Keratinocyte (primary cell): Measurements from ENCODE around the gene CIT. TPM values are rescaled to one million over a fixed set of nuclear protein-coding genes. Genes with fewer than 3 reads are reported as not detected.

ENCODE experiments used
- DNase-seq: peaks from one replicate; pipeline ENCODE4 v3.0.0-alpha.2; 2011; ENCODE audit warnings: low read depth, missing footprints, low spot score
- FAIRE-seq: peaks from 2 replicates; lab custom pipeline; 2011; peaks lifted over from hg19 to GRCh38; lab: Jason Lieb, UNC
- H2AFZ ChIP-seq: 2 replicates; pipeline ENCODE4 v1.6.0; 2012; ENCODE audit warnings: low read length, control low read depth, inconsistent platforms; ENCODE audit not compliant: control insufficient read depth
- H3K27ac ChIP-seq: 2 replicates; pipeline ENCODE4 v1.5.1; 2011; ENCODE audit warnings: low read length; ENCODE audit not compliant: control insufficient read depth, insufficient read depth
- H3K27me3 ChIP-seq: 3 replicates; pipeline ENCODE4 v1.6.0; 2011; ENCODE audit warnings: low read length; ENCODE audit not compliant: control insufficient read depth, insufficient read depth; ENCODE audit errors: extremely low read depth
- H3K36me3 ChIP-seq, 2 experiments: 2 replicates in 1 of 2; 3 replicates in 1 of 2; pipeline ENCODE4 v1.5.1; 2011; ENCODE audit warnings: low read length in 2 of 2, mild to moderate bottlenecking in 1 of 2; ENCODE audit not compliant: control insufficient read depth in 2 of 2, insufficient read depth in 2 of 2; ENCODE audit errors: extremely low read depth in 1 of 2
- H3K4me1 ChIP-seq: 3 replicates; pipeline ENCODE4 v1.5.1; 2011; ENCODE audit warnings: low read length; ENCODE audit not compliant: control insufficient read depth, insufficient read depth; ENCODE audit errors: extremely low read depth
- H3K4me2 ChIP-seq: 3 replicates; pipeline ENCODE4 v1.6.0; 2011; ENCODE audit warnings: low read depth, low read length; ENCODE audit not compliant: control insufficient read depth, insufficient read depth; ENCODE audit errors: extremely low read depth
- H3K4me3 ChIP-seq, 3 experiments: fragments of 200-600 bp in 1 of 3; sonication (generic) in 1 of 3; 2 replicates in 2 of 3; 3 replicates in 1 of 3; pipeline ENCODE4 v1.5.1; 2011 to 2016; ENCODE audit warnings: low read length in 3 of 3, mild to moderate bottlenecking in 3 of 3, control low read depth in 2 of 3, inconsistent platforms in 1 of 3, low read depth in 1 of 3, mixed read lengths in 1 of 3, mixed run types in 1 of 3, moderate library complexity in 1 of 3; ENCODE audit not compliant: control insufficient read depth in 2 of 3, insufficient read depth in 2 of 3; ENCODE audit errors: extremely low read depth in 1 of 3
- H3K79me2 ChIP-seq: 2 replicates; pipeline ENCODE4 v1.6.0; 2012; ENCODE audit warnings: low read length; ENCODE audit not compliant: control insufficient read depth, insufficient read depth
- H3K9ac ChIP-seq: 3 replicates; pipeline ENCODE4 v1.6.0; 2011; ENCODE audit warnings: low read length; ENCODE audit not compliant: control insufficient read depth, insufficient read depth; ENCODE audit errors: extremely low read depth
- H3K9me1 ChIP-seq: 3 replicates; pipeline ENCODE4 v1.6.0; 2011; ENCODE audit warnings: low read length; ENCODE audit not compliant: control insufficient read depth, insufficient read depth; ENCODE audit errors: extremely low read depth
- H3K9me3 ChIP-seq: 2 replicates; pipeline ENCODE4 v1.5.1; 2012; ENCODE audit warnings: low read depth, low read length; ENCODE audit not compliant: control insufficient read depth
- H4K20me1 ChIP-seq: 3 replicates; pipeline ENCODE4 v1.6.0; 2011; ENCODE audit warnings: low read length; ENCODE audit not compliant: control insufficient read depth, insufficient read depth; ENCODE audit errors: extremely low read depth
- EZH2 ChIP-seq: IDR thresholded peaks from one replicate; pipeline ENCODE4 v1.6.1; 2012; ENCODE audit warnings: inconsistent platforms, mild to moderate bottlenecking, low read length, moderate library complexity
- dilution Hi-C: fragments of 300-500 bp; cut with MboI; formaldehyde crosslinking; loops from one replicate; pipeline ENCODE4 v1.7.0; 2020; ENCODE audit warnings: low sequenced_read_pairs; ENCODE audit not compliant: extremely low pct_ligation_motif_present
- polyA plus RNA-seq, 5 experiments: library from polyadenylated mRNA; depleted of rRNA in 3 of 5; stranded (reverse) in 3 of 5; stranded (forward) in 1 of 5; unstranded in 1 of 5; fragments of >200 nt; gene quantifications; 1 replicate in 1 of 5; 2 replicates in 3 of 5; 3 replicates in 1 of 5; pipeline versions ENCODE4 v1.2.1 to v1.2.3, GENCODE V29; 2011 to 2012; ENCODE audit warnings: missing spikeins in 2 of 5, low read depth in 1 of 5, low replicate concordance in 1 of 5
- TF ChIP-seq, protein P1 (sequence below), 3 experiments: IDR thresholded peaks in 1 of 3; conservative IDR thresholded peaks in 1 of 3; optimal IDR thresholded peaks in 1 of 3; 2 replicates in 2 of 3; 3 replicates in 1 of 3; pipeline versions ENCODE3 to v1.5.1; 2011; ENCODE audit warnings: low read length in 3 of 3, mild to moderate bottlenecking in 3 of 3, moderate library complexity in 2 of 3, control low read depth in 1 of 3, inconsistent platforms in 1 of 3; ENCODE audit not compliant: insufficient read depth in 2 of 3; ENCODE audit errors: extremely low read depth in 1 of 3

CIT gene
- polyA plus RNA-seq, 1 donor (not counting 4 experiments of a cell fraction or from before 2014, with no cell fraction given) = 6.2 TPM

DNA sequence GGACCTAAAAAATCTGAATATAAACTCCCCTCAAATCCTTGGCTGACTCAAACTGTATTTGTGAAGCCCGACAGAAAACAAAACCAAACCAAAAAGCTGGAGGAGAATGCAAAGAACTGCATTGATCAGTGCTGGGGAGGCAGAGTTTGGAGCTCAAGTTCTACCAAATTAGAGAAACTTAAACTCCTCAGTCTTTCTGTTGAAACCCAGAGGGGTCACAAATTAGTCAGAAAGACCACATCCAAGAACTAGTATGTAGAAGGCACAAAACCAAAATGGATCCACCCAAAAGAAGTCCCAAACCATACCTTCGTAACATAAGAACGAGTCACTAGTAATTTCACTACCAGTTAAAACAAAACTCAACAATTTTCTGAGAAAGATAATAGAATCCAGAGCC is 224.5 kb downstream of the CIT start:
- dilution Hi-C loops = no loop called here
- TF ChIP-seq EZH2 = no peak
- TF ChIP-seq, protein P1, sequence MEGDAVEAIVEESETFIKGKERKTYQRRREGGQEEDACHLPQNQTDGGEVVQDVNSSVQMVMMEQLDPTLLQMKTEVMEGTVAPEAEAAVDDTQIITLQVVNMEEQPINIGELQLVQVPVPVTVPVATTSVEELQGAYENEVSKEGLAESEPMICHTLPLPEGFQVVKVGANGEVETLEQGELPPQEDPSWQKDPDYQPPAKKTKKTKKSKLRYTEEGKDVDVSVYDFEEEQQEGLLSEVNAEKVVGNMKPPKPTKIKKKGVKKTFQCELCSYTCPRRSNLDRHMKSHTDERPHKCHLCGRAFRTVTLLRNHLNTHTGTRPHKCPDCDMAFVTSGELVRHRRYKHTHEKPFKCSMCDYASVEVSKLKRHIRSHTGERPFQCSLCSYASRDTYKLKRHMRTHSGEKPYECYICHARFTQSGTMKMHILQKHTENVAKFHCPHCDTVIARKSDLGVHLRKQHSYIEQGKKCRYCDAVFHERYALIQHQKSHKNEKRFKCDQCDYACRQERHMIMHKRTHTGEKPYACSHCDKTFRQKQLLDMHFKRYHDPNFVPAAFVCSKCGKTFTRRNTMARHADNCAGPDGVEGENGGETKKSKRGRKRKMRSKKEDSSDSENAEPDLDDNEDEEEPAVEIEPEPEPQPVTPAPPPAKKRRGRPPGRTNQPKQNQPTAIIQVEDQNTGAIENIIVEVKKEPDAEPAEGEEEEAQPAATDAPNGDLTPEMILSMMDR (optimal IDR thresholded peaks at IDR 0.05 in 1 of 3, IDR thresholded peaks at IDR 0.05 in 1 of 3, conservative IDR thresholded peaks at IDR 0.05 in 1 of 3; ENCODE audit: extremely low read depth in 1 of 3, insufficient read depth in 2 of 3, low read length in 3 of 3) = no peak
- Histone ChIP-seq H4K20me1 (no peaks in the 10 kb centered on the region), H3K36me3 (no peaks in the 10 kb centered on the region), H3K27ac (no peak overlapping the region), H3K4me3 (no peak overlapping the region), H3K4me2 (no peak overlapping the region), H3K79me2 (no peaks in the 10 kb centered on the region), H3K9me1 (no peaks in the 10 kb centered on the region), H3K9me3 (no peaks in the 10 kb centered on the region), H3K9ac (no peak overlapping the region), H2AFZ (no peak overlapping the region), H3K27me3 (no peaks in the 10 kb centered on the region), H3K4me1 (no peaks in the 10 kb centered on the region)
- FAIRE-seq (no peak), DNase-seq (no peak)

DNA sequence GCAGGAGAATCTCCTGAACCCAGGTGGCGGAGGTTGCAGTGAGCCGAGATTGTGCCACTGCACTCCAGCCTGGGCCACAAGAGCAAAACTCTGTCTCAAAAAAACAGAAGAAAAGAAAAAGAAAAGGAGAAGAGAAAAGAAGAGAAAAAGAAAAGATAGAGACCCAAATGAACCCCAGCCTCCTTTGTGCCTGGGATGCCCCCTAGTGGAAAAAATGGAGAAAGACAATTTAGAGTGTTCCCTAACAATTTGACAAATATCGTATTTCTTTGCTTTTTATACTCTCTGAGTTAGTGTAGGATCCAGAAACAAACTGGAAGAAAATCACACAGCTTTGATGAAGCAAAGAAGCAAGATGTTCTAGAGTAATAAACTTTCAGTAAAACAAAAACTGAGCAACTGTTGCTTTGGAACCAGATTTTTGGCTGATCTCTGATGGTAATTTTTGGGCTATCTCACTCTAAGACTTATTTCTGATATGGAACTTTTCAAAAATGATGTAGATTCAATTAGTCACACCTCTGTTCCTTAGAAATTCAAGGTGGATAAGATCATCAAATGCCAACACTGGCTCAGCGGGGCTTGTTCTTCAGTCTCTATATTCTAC is 227.8 kb downstream of the CIT start:
- Histone ChIP-seq H2AFZ (no peak overlapping the region), H3K79me2 (no peaks in the 10 kb centered on the region), H3K36me3 (no peaks in the 10 kb centered on the region), H3K27me3 (no peaks in the 10 kb centered on the region), H3K27ac (no peak overlapping the region), H3K9ac (no peak overlapping the region), H3K4me2 (no peak overlapping the region), H3K4me3 (no peak overlapping the region), H4K20me1 (no peaks in the 10 kb centered on the region), H3K9me3 (no peaks in the 10 kb centered on the region), H3K4me1 (no peaks in the 10 kb centered on the region), H3K9me1 (no peaks in the 10 kb centered on the region)
- FAIRE-seq (peak; percentile 64), DNase-seq (no peak)
- dilution Hi-C loops = no loop called here
- TF ChIP-seq, protein P1 (optimal IDR thresholded peaks at IDR 0.05 in 1 of 3, IDR thresholded peaks at IDR 0.05 in 1 of 3, conservative IDR thresholded peaks at IDR 0.05 in 1 of 3; ENCODE audit: extremely low read depth in 1 of 3, insufficient read depth in 2 of 3, low read length in 3 of 3) = peak; percentile 21 to 70 (median 50)
- no peak for TF ChIP-seq EZH2
